Endothelial cell of umbilical vein (primary cell): ENCODE results near the gene NINJ2.

ENCODE experiments used
- EZH2 ChIP-seq: IDR thresholded peaks from 2 replicates; pipeline ENCODE4 v1.6.1; 2012; ENCODE audit warnings: borderline replicate concordance, low read depth, mild to moderate bottlenecking, moderate library complexity, low read length, inconsistent platforms; ENCODE audit not compliant: severe bottlenecking
- FOS ChIP-seq: IDR thresholded peaks from 2 replicates; pipeline ENCODE4 v1.6.1; 2011; ENCODE audit warnings: mild to moderate bottlenecking, low read length, moderate library complexity, borderline replicate concordance; ENCODE audit not compliant: insufficient read depth
- GATA2 ChIP-seq: IDR thresholded peaks from 2 replicates; pipeline ENCODE4 v1.7.0; 2011; ENCODE audit warnings: low read depth, mild to moderate bottlenecking, moderate library complexity, mixed read lengths, low read length; ENCODE audit not compliant: insufficient read length, insufficient read depth
- JUN ChIP-seq: IDR thresholded peaks from 2 replicates; pipeline ENCODE4 v1.6.1; 2011; ENCODE audit warnings: borderline replicate concordance, low read depth; ENCODE audit not compliant: insufficient read length, insufficient read depth
- MYC ChIP-seq: IDR thresholded peaks from one replicate; pipeline ENCODE4 v1.6.1; 2011; ENCODE audit warnings: mild to moderate bottlenecking, low read depth, low read length
- POLR2A ChIP-seq: IDR thresholded peaks from 2 replicates; pipeline ENCODE4 v1.6.1; 2012; ENCODE audit warnings: low read depth, mild to moderate bottlenecking, control low read depth, low read length
- POLR2AphosphoS5 ChIP-seq: IDR thresholded peaks from 2 replicates; pipeline ENCODE4 v1.6.1; 2012; ENCODE audit warnings: low read depth, mild to moderate bottlenecking, control low read depth, low read length, moderate library complexity; ENCODE audit not compliant: insufficient read depth
- TF ChIP-seq, protein P1 (sequence below), 2 donors: IDR thresholded peaks; 1 replicate in 1 of 2; 2 replicates in 1 of 2; pipeline ENCODE4 v1.5.1; 2011; ENCODE audit warnings: low read length in 2 of 2, mild to moderate bottlenecking in 2 of 2, moderate library complexity in 2 of 2, control low read depth in 1 of 2, inconsistent platforms in 1 of 2, low read depth in 1 of 2; ENCODE audit not compliant: insufficient read depth in 1 of 2; ENCODE audit errors: extremely low read depth in 1 of 2
- TF ChIP-seq, protein P2 (sequence below): IDR thresholded peaks from 2 replicates; pipeline ENCODE4 v1.6.1; 2011; ENCODE audit not compliant: insufficient read depth, insufficient read length

DNA sequence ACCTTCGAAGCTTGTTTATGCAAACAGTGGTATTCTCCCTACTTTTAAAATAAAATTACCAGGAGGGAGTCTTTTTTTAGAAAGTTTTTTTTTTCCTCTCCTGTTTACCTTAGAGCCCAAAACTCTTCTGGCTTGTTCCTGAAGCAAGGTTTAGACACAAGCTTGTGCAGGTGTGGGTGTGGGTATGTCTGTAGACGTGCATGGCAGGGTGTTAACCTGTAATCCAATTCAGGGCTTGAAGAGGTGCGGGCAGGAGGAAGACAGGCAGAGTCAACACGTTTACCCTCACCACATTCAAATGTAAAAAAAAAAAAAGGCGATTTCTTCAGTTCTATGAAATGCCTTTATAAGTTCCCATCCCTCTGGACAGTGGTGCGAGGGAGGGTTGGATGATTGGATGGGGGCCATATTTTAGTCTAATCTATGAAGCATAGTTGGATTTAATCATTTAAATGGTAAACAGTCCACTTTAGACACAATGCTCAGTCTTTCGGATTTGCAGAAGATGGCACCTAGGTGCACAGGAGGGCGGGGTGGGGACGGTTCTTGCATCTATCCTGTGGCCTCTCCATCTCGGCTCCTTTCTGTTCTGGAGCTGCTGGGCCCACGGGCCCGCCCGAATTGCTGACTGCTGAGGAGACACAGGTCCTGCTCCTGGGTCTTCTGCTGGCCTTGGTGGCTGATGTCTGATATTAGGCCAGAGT, 982 bp upstream of the NINJ2 start:
- TF ChIP-seq, protein P1, sequence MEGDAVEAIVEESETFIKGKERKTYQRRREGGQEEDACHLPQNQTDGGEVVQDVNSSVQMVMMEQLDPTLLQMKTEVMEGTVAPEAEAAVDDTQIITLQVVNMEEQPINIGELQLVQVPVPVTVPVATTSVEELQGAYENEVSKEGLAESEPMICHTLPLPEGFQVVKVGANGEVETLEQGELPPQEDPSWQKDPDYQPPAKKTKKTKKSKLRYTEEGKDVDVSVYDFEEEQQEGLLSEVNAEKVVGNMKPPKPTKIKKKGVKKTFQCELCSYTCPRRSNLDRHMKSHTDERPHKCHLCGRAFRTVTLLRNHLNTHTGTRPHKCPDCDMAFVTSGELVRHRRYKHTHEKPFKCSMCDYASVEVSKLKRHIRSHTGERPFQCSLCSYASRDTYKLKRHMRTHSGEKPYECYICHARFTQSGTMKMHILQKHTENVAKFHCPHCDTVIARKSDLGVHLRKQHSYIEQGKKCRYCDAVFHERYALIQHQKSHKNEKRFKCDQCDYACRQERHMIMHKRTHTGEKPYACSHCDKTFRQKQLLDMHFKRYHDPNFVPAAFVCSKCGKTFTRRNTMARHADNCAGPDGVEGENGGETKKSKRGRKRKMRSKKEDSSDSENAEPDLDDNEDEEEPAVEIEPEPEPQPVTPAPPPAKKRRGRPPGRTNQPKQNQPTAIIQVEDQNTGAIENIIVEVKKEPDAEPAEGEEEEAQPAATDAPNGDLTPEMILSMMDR (IDR thresholded peaks at IDR 0.05; ENCODE audit: extremely low read depth in 1 of 2, insufficient read depth in 1 of 2, low read depth in 1 of 2, low read length in 2 of 2) = no peak
- TF ChIP-seq POLR2A (no peak), MYC (no peak), POLR2AphosphoS5 (no peak), FOS (no peak), EZH2 (no peak), JUN (no peak), GATA2 (no peak)
- TF ChIP-seq, protein P2, sequence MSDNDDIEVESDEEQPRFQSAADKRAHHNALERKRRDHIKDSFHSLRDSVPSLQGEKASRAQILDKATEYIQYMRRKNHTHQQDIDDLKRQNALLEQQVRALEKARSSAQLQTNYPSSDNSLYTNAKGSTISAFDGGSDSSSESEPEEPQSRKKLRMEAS = no peak
